Spinal cord (tissue), 10 donors: ENCODE data around the gene COL1A2. TPM values are rescaled to one million over a fixed set of nuclear protein-coding genes. Genes with fewer than 3 reads are reported as not detected.

Experiments
- DNase-seq, 6 donors: peaks; one replicate each; pipeline versions ENCODE4 v3.0.0 to v3.0.0-alpha.2; 2013 to 2015; ENCODE audit warnings: low spot score in 6 of 6, low read depth in 4 of 6
- H3K27ac ChIP-seq: one replicate; pipeline ENCODE4 v1.5.1; 2013; ENCODE audit warnings: low read depth, low read length, control low read depth
- H3K27me3 ChIP-seq: one replicate; pipeline ENCODE4 v1.6.1; 2013; ENCODE audit warnings: low read length; ENCODE audit not compliant: control insufficient read depth, insufficient read depth
- H3K36me3 ChIP-seq: one replicate; pipeline ENCODE4 v1.6.1; 2013; ENCODE audit warnings: low read length; ENCODE audit not compliant: control insufficient read depth, insufficient read depth
- H3K4me1 ChIP-seq: one replicate; pipeline ENCODE4 v1.6.1; 2013; ENCODE audit warnings: low read length; ENCODE audit not compliant: control insufficient read depth, insufficient read depth
- H3K4me3 ChIP-seq: one replicate; pipeline ENCODE4 v1.5.1; 2013; ENCODE audit warnings: low read depth, low read length, control low read depth
- H3K9me3 ChIP-seq: one replicate; pipeline ENCODE4 v1.6.1; 2013; ENCODE audit warnings: low read length; ENCODE audit not compliant: control insufficient read depth, insufficient read depth
- WGBS: methylation state at CpG from one replicate; pipeline ENCODE4 v1.1.5; 2013; ENCODE audit warnings: missing lambda C conversion rate; ENCODE audit not compliant: insufficient coverage; 5-methylcytosine and 5-hydroxymethylcytosine counted together
- polyA plus RNA-seq, 2 donors: library from polyadenylated mRNA; unstranded; fragments of 120-200 nt; gene quantifications; one replicate each; pipeline ENCODE4 v1.2.1, GENCODE V29; 2013; ENCODE audit not compliant: insufficient read length in 2 of 2
- total RNA-seq, 2 donors: library from RNA; depleted of rRNA in 1 of 2; stranded (reverse); fragments of 120-200 nt in 1 of 2; fragments of >200 nt in 1 of 2; gene quantifications; one replicate each; pipeline versions ENCODE4 v1.2.3 to v1.2.4, GENCODE V29; 2013 to 2014
- donor health status: healthy.

The COL1A2 gene
- total and polyA plus RNA-seq, 4 donors, result 394 to 3,270 (median 1,677) TPM

GRCh38 chr7:94477878-94478277, 83.2 kb downstream of the COL1A2 start:
- no CpG with 5 or more reads among the region's 1 CpG for WGBS
- Histone ChIP-seq H3K4me1 (no peaks in the 10 kb centered on the region), H3K27ac (no peak overlapping the region), H3K36me3 (no peaks in the 10 kb centered on the region), H3K9me3 (no peaks in the 10 kb centered on the region), H3K27me3 (no peaks in the 10 kb centered on the region), H3K4me3 (no peak overlapping the region)
- no peak for DNase-seq

DNA sequence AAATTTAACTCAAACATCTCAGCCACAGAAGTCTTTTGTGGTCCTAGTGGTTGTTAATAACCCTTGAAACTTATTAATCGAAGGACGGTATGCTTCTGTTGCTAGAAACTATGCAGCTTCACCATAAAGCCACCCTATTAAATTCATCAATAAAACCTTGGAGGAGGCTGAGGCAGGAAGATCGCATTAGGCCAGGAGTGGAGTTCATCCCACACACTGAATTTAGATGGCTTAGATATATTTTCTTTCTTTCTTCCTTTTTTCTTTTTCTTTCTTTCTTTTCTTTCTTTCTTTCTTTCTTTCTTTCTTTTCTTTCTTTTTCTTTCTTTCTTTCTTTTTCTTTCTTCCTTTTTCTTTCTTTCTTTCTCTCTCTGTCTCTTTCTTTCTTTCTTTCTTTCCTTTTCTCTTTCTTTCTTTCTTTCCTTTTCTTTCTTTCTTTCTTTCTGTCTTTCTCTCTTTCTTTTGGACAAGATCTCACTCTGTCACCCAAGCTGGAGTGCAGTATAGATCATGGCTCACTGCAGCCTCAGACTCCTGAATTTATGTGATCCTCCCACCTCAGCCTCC, 84.0 kb downstream of the COL1A2 start:
- DNase-seq, result no peak
- Histone ChIP-seq H3K27me3 (no peaks in the 10 kb centered on the region), H3K36me3 (no peaks in the 10 kb centered on the region), H3K9me3 (no peaks in the 10 kb centered on the region), H3K4me3 (no peak overlapping the region), H3K4me1 (no peaks in the 10 kb centered on the region), H3K27ac (no peak overlapping the region)
- WGBS, result no CpG with 5 or more reads among the region's 3 CpGs

Other genes starting within 250 kb of the COL1A2 start
- gene CASD1, start 114.9 kb downstream of the COL1A2 start, total RNA-seq, result 100 to 1,000 TPM in 1 of 2 donors, 10 to 100 TPM in 1; 31.0 to 116 TPM
- gene CASD1, start 114.9 kb downstream of the COL1A2 start, polyA plus RNA-seq, result 10 to 100 TPM; 76.6 to 83.5 TPM